ENCODE measurements around the gene MSL3B.

Gene MSL3B

DNA sequence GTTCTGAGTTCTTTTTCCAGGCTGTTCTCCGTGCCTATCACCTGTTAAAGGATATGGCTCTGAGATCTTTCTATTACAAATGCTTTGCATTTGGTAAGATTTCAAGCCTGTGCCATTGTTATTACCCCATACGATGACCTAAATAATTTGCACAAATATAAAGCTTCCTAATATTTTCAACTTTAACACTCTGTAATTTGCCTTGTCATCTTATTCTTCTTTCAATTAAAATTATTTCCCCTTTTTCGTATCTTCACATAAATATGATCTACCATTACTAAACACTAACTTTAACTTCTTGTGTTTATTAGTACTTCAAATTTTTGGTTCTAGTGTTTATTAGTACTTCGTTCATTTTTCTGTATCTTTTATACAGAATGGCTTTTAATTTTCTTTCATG lies 3.2 kb upstream of the MSL3B start:
- H3K4me3 ChIP-seq = no peak overlapping the region
- TF ChIP-seq, protein P1, sequence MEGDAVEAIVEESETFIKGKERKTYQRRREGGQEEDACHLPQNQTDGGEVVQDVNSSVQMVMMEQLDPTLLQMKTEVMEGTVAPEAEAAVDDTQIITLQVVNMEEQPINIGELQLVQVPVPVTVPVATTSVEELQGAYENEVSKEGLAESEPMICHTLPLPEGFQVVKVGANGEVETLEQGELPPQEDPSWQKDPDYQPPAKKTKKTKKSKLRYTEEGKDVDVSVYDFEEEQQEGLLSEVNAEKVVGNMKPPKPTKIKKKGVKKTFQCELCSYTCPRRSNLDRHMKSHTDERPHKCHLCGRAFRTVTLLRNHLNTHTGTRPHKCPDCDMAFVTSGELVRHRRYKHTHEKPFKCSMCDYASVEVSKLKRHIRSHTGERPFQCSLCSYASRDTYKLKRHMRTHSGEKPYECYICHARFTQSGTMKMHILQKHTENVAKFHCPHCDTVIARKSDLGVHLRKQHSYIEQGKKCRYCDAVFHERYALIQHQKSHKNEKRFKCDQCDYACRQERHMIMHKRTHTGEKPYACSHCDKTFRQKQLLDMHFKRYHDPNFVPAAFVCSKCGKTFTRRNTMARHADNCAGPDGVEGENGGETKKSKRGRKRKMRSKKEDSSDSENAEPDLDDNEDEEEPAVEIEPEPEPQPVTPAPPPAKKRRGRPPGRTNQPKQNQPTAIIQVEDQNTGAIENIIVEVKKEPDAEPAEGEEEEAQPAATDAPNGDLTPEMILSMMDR (IDR thresholded peaks at IDR 0.05) = no peak
- no peak for DNase-seq
- H3K27ac ChIP-seq = no peak overlapping the region
- H3K27me3 ChIP-seq = peaks cover 0 to 3% of the 10 kb centered on the region in 2 donors
- H3K4me1 ChIP-seq = no peaks in the 10 kb centered on the region
- intact Hi-C loops (cut with DNase I; ENCODE audit: low total_unique reads) = no loop called here
- no peaks in the 10 kb centered on the region for H3K36me3 ChIP-seq
- no peaks in the 10 kb centered on the region for H3K9me3 ChIP-seq

DNA sequence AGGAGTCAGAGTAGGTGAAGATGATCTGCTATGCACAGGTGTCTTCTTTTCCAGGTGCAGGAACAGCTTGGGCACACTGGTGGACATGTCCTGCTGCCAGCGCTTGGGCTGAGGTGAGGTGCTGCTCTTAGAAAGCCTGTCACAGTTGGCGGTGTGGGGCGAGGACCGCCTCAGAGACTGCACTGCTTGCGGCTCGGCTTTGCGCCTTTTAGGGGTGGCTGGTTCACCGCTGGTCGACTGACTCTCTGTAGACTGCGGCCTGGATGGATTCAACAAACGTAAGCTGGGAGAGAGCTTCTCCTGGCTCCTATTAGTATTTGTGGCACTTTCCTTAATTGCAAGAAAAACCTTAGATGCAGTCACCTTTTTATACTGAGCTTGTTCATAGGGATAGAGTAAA lies 1.7 kb downstream of the MSL3B start:
- DNase-seq = no peak
- Histone ChIP-seq H3K9me3 (no peaks in the 10 kb centered on the region), H3K36me3 (no peaks in the 10 kb centered on the region), H3K27me3 (no peaks in the 10 kb centered on the region), H3K4me3 (no peak overlapping the region), H3K27ac (no peak overlapping the region), H3K4me1 (no peaks in the 10 kb centered on the region)
- TF ChIP-seq, protein P1 (IDR thresholded peaks at IDR 0.05) = no peak
- intact Hi-C loops (cut with DNase I; ENCODE audit: low total_unique reads) = no loop called here

DNA sequence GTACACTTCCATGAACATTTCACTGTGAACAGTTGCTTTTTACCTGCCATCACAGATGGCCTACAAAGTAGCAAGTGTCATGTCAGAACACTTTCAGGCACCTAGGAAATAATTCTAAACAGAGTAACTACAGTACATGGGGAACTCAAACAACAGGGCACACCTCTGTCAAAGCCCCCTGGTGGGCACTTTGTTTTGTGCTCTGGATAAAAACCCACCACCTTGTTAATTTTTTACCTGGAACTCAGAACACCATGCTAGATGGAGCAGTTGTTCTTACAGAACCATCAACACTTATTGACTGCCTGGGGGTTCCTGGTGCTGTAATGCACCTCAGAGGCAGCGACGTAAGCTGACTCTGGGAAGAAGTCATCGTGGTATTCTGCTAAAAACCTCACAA lies 2.3 kb downstream of the MSL3B start:
- TF ChIP-seq, protein P1 (IDR thresholded peaks at IDR 0.05) = no peak
- no peaks in the 10 kb centered on the region for H3K36me3 ChIP-seq
- no peak for DNase-seq
- no peak overlapping the region for H3K4me3 ChIP-seq
- no peak overlapping the region for H3K27ac ChIP-seq
- H3K4me1 ChIP-seq = no peaks in the 10 kb centered on the region
- no peaks in the 10 kb centered on the region for H3K9me3 ChIP-seq
- intact Hi-C loops (cut with DNase I; ENCODE audit: low total_unique reads) = no loop called here
- no peaks in the 10 kb centered on the region for H3K27me3 ChIP-seq

DNA sequence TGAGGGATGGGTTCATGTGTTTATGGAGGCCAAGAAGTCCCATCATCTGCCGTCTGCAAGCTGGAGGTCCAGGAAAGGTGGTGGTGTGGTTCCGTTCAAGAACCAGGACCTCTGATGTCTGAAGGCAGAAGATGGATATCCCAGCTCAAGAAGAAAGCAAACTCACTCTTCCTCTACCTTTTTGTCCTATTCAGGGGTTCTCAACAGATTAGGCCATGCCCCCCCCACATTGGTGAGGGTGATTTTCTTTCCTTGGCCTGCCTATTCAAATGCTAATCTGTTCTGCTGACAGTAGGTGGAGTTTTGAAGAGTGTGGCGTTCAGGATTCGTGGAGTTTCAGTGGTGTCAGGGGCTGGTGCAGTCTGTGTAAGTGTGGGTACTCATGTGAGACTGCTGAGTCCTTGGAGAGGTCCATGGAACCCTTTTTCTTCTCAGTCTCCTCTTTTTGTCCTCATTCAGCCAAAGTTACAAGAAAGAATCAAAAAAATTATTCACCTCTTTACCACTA lies 5.9 kb downstream of the MSL3B start:
- intact Hi-C loops (cut with DNase I; ENCODE audit: low total_unique reads) = no loop called here
- H3K27ac ChIP-seq = no peak overlapping the region
- H3K9me3 ChIP-seq = no peaks in the 10 kb centered on the region
- TF ChIP-seq, protein P1 (IDR thresholded peaks at IDR 0.05) = no peak
- no peak for DNase-seq
- no peak overlapping the region for H3K4me3 ChIP-seq
- H3K4me1 ChIP-seq = no peaks in the 10 kb centered on the region
- H3K27me3 ChIP-seq = no peaks in the 10 kb centered on the region
- no peaks in the 10 kb centered on the region for H3K36me3 ChIP-seq

DNA sequence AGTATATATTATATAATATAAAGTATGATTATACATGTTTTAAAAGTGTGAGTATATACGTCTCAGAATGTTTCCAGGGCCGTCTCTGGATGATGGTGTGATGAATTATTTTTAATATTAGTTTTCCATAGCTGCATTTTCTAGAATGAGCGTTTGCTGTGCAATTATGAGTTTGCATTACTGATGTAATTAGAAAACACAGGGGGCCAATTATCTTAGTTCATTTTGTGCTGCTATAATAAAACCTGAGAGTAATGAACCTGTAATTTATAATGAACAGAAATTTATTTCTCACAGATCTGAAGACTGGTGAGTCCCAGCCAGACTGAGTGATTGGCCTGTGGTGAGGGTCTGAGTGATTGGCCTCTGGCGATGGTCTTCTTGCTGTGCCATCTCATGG lies 9.9 kb downstream of the MSL3B start:
- Histone ChIP-seq H3K36me3 (no peaks in the 10 kb centered on the region), H3K27ac (no peak overlapping the region), H3K27me3 (no peaks in the 10 kb centered on the region), H3K9me3 (no peaks in the 10 kb centered on the region), H3K4me1 (peaks cover 0 to 10% (median 7%) of the 10 kb centered on the region in 4 donors), H3K4me3 (no peak overlapping the region)
- TF ChIP-seq, protein P1 (IDR thresholded peaks at IDR 0.05) = no peak
- no peak for DNase-seq
- intact Hi-C loops (cut with DNase I; ENCODE audit: low total_unique reads) = no loop called here

Measured in tibial artery (tissue), 4 donors.